ENCODE measurements around the gene SHMT2. TPM values are rescaled to one million over a fixed set of nuclear protein-coding genes. Genes with fewer than 3 reads are reported as not detected.
A peak's percentile ranks its signal among the peaks of the same experiment; 100 is the strongest.

The SHMT2 gene
- total RNA-seq, 1 experiment from 2014 or later: 196 TPM

GRCh38 chr12:57226588-57227314 is 2.8 kb upstream of the SHMT2 start:
- DNase-seq (ENCODE audit: low read depth): no peak

GRCh38 chr12:57227315-57228115 is 2.0 kb upstream of the SHMT2 start:
- no peak for DNase-seq (ENCODE audit: low read depth)

- peak; percentile 62 for DNase-seq (ENCODE audit: low read depth)
These were observed 371 bp upstream of the SHMT2 start for GRCh38 chr12:57229046-57229633.

GRCh38 chr12:57230381-57231155 is 1.1 kb downstream of the SHMT2 start:
- no peak for DNase-seq (ENCODE audit: low read depth)

GRCh38 chr12:57231276-57232021 is 1.9 kb downstream of the SHMT2 start:
- DNase-seq (ENCODE audit: low read depth): no peak

GRCh38 chr12:57232156-57232756 is 2.7 kb downstream of the SHMT2 start:
- DNase-seq (ENCODE audit: low read depth): no peak

GRCh38 chr12:57233357-57234232 is 4.1 kb downstream of the SHMT2 start:
- DNase-seq (ENCODE audit: low read depth): no peak

GRCh38 chr12:57234233-57234570 is 4.7 kb downstream of the SHMT2 start:
- no peak for DNase-seq (ENCODE audit: low read depth)

GRCh38 chr12:57234571-57235016 is 5.1 kb downstream of the SHMT2 start:
- DNase-seq (ENCODE audit: low read depth): no peak

GRCh38 chr12:57235017-57235727 is 5.7 kb downstream of the SHMT2 start:
- peak; percentile 61 for DNase-seq (ENCODE audit: low read depth)

- no peak for DNase-seq (ENCODE audit: low read depth)
These were observed 6.2 kb downstream of the SHMT2 start for GRCh38 chr12:57235728-57236131.

- no peak for DNase-seq (ENCODE audit: low read depth)
These were observed 6.9 kb downstream of the SHMT2 start for GRCh38 chr12:57236201-57236924.

GRCh38 chr12:57236925-57237595 is 7.5 kb downstream of the SHMT2 start:
- no peak for DNase-seq (ENCODE audit: low read depth)

GRCh38 chr12:57237596-57237931 is 8.1 kb downstream of the SHMT2 start:
- DNase-seq (ENCODE audit: low read depth): no peak

- DNase-seq (ENCODE audit: low read depth): peak; percentile 64
These were observed 8.7 kb downstream of the SHMT2 start for GRCh38 chr12:57237932-57238853.

- peak; percentile 91 for DNase-seq (ENCODE audit: low read depth)
These were observed 9.5 kb downstream of the SHMT2 start for GRCh38 chr12:57238854-57239554.
